RPMI7951 (cell line): ENCODE measurements around the gene KISS1. TPM values are rescaled to one million over a fixed set of nuclear protein-coding genes. Genes with fewer than 3 reads are reported as not detected.
A peak's percentile ranks its signal among the peaks of the same experiment; 100 is the strongest.
"Not testable (repeated sequence)": the region's sequence is repeated elsewhere in the genome, so short reads cannot be mapped to it uniquely, and the experiment has no call there.

Source experiments
- DNase-seq: peaks from one replicate; pipeline ENCODE4 v3.0.0-alpha.2; 2012; ENCODE audit warnings: low read depth
- total RNA-seq: library from RNA; depleted of rRNA; stranded (reverse); fragments of >200 nt; shearing (Covaris generic); gene quantifications from 2 replicates; pipeline ENCODE4 v1.2.3, GENCODE V29; 2014; rRNA removed

KISS1 gene
- 5.0 and 7.0 TPM in 2 replicates for total RNA-seq

GRCh38 chr1:204196068-204196795 is at the start of gene KISS1:
Gene KISS1, minus strand, starts transcription at chr1:204196491. Its CDS starts 3,615 bp downstream, at chr1:204192876.
- DNase-seq: no peak

- no peak for DNase-seq
Observed at GRCh38 chr1:204242920-204243319, 46.6 kb upstream of the KISS1 start.

GRCh38 chr1:204241914-204242313 is 45.6 kb upstream of the KISS1 start:
- no peak for DNase-seq

GRCh38 chr1:204241050-204241449 is 44.8 kb upstream of the KISS1 start:
- DNase-seq: no peak

- no peak for DNase-seq
Observed at GRCh38 chr1:204240233-204240632, 43.9 kb upstream of the KISS1 start.

- DNase-seq: not testable (repeated sequence)
Observed at GRCh38 chr1:204239401-204239800, 43.1 kb upstream of the KISS1 start.

GRCh38 chr1:204238520-204238919 is 42.2 kb upstream of the KISS1 start:
- DNase-seq: not testable (repeated sequence)

- not testable (repeated sequence) for DNase-seq
Observed at GRCh38 chr1:204237515-204237914, 41.2 kb upstream of the KISS1 start.

- DNase-seq: peak; percentile 78
Observed at GRCh38 chr1:204232526-204232925, 36.2 kb upstream of the KISS1 start.

GRCh38 chr1:204230211-204230610 is 33.9 kb upstream of the KISS1 start:
- DNase-seq: no peak

- DNase-seq: no peak
Observed at GRCh38 chr1:204228896-204229295, 32.6 kb upstream of the KISS1 start.

- no peak for DNase-seq
Observed at GRCh38 chr1:204227996-204228785, 31.9 kb upstream of the KISS1 start.

GRCh38 chr1:204227351-204227750 is 31.1 kb upstream of the KISS1 start:
- no peak for DNase-seq

- DNase-seq: peak; percentile 57
Observed at GRCh38 chr1:204225841-204226735, 29.8 kb upstream of the KISS1 start.

GRCh38 chr1:204224655-204225054 is 28.4 kb upstream of the KISS1 start:
- peak; percentile 29 for DNase-seq

- no peak for DNase-seq
Observed at GRCh38 chr1:204223129-204223860, 27.0 kb upstream of the KISS1 start.

- no peak for DNase-seq
Observed at GRCh38 chr1:204222764-204223055, 26.4 kb upstream of the KISS1 start.

- no peak for DNase-seq
Observed at GRCh38 chr1:204222006-204222763, 25.9 kb upstream of the KISS1 start.

- no peak for DNase-seq
Observed at GRCh38 chr1:204221271-204221670, 25.0 kb upstream of the KISS1 start.

- DNase-seq: peak; percentile 66
Observed at GRCh38 chr1:204219971-204220616, 23.8 kb upstream of the KISS1 start.
